ENCODE data around the gene CALM3.

Gene CALM3

DNA sequence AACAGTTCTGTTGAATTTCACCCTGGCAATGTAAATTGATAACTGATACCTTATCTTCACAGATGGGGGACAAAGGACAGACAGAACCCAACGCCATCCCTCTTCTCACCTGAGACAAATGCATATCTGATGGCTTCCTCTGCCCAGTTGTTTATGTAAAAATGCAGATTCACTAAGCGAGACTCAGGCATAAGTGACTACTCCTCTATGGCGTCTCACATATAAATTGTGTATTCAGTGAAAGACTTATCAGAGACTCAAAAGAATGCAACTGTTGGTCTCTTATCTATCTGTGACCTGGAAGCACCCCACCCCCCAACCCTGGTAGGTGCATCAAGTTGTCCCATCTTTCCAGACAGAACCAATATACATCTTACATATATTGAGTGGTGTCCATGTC lies 13.3 kb upstream of the CALM3 start:
- TF ChIP-seq CTCF (IDR thresholded peaks at IDR 0.05; ENCODE audit: low read length) (no peak), EZH2 (optimal IDR thresholded peaks at IDR 0.05; ENCODE audit: low read depth, low read length) (no peak), EZH2phosphoT487 (IDR thresholded peaks at IDR 0.05; ENCODE audit: low read length) (no peak)
- no peaks in the 10 kb centered on the region for H3K79me2 ChIP-seq (ENCODE audit: low read length)
- no peak for DNase-seq
- H3K4me2 ChIP-seq (ENCODE audit: low read depth, low read length), result no peak overlapping the region
- H2AFZ ChIP-seq (ENCODE audit: low read length), result no peak overlapping the region
- H3K4me3 ChIP-seq (ENCODE audit: low read length), result no peak overlapping the region
- H3K27me3 ChIP-seq (replicated peaks; ENCODE audit: insufficient read depth, low read length), result no peaks in the 10 kb centered on the region
- no peaks in the 10 kb centered on the region for H4K20me1 ChIP-seq (ENCODE audit: insufficient read depth, low read length)
- H3K9ac ChIP-seq (ENCODE audit: low read length), result no peak overlapping the region
- H3K27ac ChIP-seq (ENCODE audit: low read length), result no peak overlapping the region
- H3K9me2 ChIP-seq (replicated peaks; ENCODE audit: insufficient read depth, low read length), result no peaks in the 10 kb centered on the region
- H3K36me3 ChIP-seq (replicated peaks; ENCODE audit: insufficient read depth, low read length), result no peaks in the 10 kb centered on the region
- no peaks in the 10 kb centered on the region for H3K9me3 ChIP-seq (replicated peaks; ENCODE audit: insufficient read depth, low read length)
- no peaks in the 10 kb centered on the region for H3F3A ChIP-seq (ENCODE audit: insufficient read depth, low read length)
- no peaks in the 10 kb centered on the region for H3K4me1 ChIP-seq (ENCODE audit: low read length)

GRCh38 chr19:46591254-46591653 lies 9.9 kb upstream of the CALM3 start:
- Histone ChIP-seq H3K4me2 (ENCODE audit: low read depth, low read length) (no peak overlapping the region), H3K27ac (ENCODE audit: low read length) (no peak overlapping the region)

GRCh38 chr19:46591870-46592269 lies 9.3 kb upstream of the CALM3 start:
- Histone ChIP-seq H3K9ac (ENCODE audit: low read length) (no peak overlapping the region), H3K4me2 (ENCODE audit: low read depth, low read length) (no peak overlapping the region), H3K4me3 (ENCODE audit: low read length) (no peak overlapping the region), H3K79me2 (ENCODE audit: low read length) (no peaks in the 10 kb centered on the region), H4K20me1 (ENCODE audit: insufficient read depth, low read length) (no peaks in the 10 kb centered on the region), H3K9me3 (replicated peaks; ENCODE audit: insufficient read depth, low read length) (no peaks in the 10 kb centered on the region), H3K27me3 (replicated peaks; ENCODE audit: insufficient read depth, low read length) (no peaks in the 10 kb centered on the region), H3F3A (ENCODE audit: insufficient read depth, low read length) (no peaks in the 10 kb centered on the region), H3K4me1 (ENCODE audit: low read length) (no peaks in the 10 kb centered on the region), H3K9me2 (replicated peaks; ENCODE audit: insufficient read depth, low read length) (no peaks in the 10 kb centered on the region), H3K27ac (ENCODE audit: low read length) (no peak overlapping the region), H3K36me3 (replicated peaks; ENCODE audit: insufficient read depth, low read length) (no peaks in the 10 kb centered on the region), H2AFZ (ENCODE audit: low read length) (no peak overlapping the region)
- TF ChIP-seq CTCF (IDR thresholded peaks at IDR 0.05; ENCODE audit: low read length) (no peak), EZH2phosphoT487 (IDR thresholded peaks at IDR 0.05; ENCODE audit: low read length) (no peak), EZH2 (optimal IDR thresholded peaks at IDR 0.05; ENCODE audit: low read depth, low read length) (no peak)
- no peak for DNase-seq

More at GRCh38 chr19:46591254-46591653, 9.9 kb upstream of the CALM3 start:
- Histone ChIP-seq H3K27me3 (replicated peaks; ENCODE audit: insufficient read depth, low read length) (no peaks in the 10 kb centered on the region), H3K4me3 (ENCODE audit: low read length) (no peak overlapping the region), H2AFZ (ENCODE audit: low read length) (no peak overlapping the region), H3K79me2 (ENCODE audit: low read length) (no peaks in the 10 kb centered on the region), H3K9me2 (replicated peaks; ENCODE audit: insufficient read depth, low read length) (no peaks in the 10 kb centered on the region), H3K4me1 (ENCODE audit: low read length) (no peaks in the 10 kb centered on the region), H3K9ac (ENCODE audit: low read length) (no peak overlapping the region), H4K20me1 (ENCODE audit: insufficient read depth, low read length) (no peaks in the 10 kb centered on the region), H3K9me3 (replicated peaks; ENCODE audit: insufficient read depth, low read length) (no peaks in the 10 kb centered on the region), H3F3A (ENCODE audit: insufficient read depth, low read length) (no peaks in the 10 kb centered on the region), H3K36me3 (replicated peaks; ENCODE audit: insufficient read depth, low read length) (no peaks in the 10 kb centered on the region)
- DNase-seq, result no peak
- TF ChIP-seq EZH2phosphoT487 (IDR thresholded peaks at IDR 0.05; ENCODE audit: low read length) (no peak), EZH2 (optimal IDR thresholded peaks at IDR 0.05; ENCODE audit: low read depth, low read length) (no peak), CTCF (IDR thresholded peaks at IDR 0.05; ENCODE audit: low read length) (no peak)
